ENCODE data around the gene SEMA6A. TPM values are rescaled to one million over a fixed set of nuclear protein-coding genes. Genes with fewer than 3 reads are reported as not detected.

Gene SEMA6A
- total RNA-seq, 1 experiment from 2014 or later: 406 TPM

DNA sequence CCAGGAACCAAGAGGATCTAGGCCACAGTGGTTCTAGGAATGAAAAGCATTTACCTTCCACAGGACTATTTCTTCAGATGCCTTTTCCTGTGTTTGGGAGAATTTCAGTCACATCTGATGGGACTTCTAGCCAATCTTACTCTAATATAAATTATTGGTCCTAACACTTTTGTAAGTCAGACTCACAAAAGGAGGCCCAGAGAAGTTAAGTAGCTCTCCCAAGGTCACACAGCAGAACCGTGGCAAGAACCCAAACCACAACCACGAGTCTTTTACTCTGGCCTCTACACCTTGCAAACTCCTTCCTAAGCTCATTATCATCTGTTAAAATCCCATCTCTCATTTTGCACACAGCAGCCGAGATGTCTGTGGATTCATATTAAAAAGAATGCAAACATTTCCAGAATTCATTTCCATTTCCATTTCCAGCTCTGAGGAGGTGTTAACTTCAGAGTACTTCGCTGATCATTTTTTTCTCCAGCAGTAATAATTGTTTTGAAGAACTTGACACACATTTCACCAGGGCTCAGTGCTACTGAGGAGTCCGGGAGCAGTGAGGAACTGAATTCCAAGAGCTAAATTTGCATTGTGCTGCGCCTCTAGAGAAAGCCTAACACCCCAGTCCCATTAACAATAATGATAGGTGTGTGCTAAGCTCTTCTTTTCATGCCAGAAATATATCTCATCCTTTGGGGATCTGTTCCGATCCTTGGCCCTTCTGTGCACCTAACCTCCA is 168.1 kb downstream of the SEMA6A start (continued):
- TF ChIP-seq, protein P1, sequence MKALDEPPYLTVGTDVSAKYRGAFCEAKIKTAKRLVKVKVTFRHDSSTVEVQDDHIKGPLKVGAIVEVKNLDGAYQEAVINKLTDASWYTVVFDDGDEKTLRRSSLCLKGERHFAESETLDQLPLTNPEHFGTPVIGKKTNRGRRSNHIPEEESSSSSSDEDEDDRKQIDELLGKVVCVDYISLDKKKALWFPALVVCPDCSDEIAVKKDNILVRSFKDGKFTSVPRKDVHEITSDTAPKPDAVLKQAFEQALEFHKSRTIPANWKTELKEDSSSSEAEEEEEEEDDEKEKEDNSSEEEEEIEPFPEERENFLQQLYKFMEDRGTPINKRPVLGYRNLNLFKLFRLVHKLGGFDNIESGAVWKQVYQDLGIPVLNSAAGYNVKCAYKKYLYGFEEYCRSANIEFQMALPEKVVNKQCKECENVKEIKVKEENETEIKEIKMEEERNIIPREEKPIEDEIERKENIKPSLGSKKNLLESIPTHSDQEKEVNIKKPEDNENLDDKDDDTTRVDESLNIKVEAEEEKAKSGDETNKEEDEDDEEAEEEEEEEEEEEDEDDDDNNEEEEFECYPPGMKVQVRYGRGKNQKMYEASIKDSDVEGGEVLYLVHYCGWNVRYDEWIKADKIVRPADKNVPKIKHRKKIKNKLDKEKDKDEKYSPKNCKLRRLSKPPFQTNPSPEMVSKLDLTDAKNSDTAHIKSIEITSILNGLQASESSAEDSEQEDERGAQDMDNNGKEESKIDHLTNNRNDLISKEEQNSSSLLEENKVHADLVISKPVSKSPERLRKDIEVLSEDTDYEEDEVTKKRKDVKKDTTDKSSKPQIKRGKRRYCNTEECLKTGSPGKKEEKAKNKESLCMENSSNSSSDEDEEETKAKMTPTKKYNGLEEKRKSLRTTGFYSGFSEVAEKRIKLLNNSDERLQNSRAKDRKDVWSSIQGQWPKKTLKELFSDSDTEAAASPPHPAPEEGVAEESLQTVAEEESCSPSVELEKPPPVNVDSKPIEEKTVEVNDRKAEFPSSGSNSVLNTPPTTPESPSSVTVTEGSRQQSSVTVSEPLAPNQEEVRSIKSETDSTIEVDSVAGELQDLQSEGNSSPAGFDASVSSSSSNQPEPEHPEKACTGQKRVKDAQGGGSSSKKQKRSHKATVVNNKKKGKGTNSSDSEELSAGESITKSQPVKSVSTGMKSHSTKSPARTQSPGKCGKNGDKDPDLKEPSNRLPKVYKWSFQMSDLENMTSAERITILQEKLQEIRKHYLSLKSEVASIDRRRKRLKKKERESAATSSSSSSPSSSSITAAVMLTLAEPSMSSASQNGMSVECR (CRISPR knock-in tag; IDR thresholded peaks at IDR 0.05; ENCODE audit: borderline replicate concordance): no peak
- TF ChIP-seq, protein P2, sequence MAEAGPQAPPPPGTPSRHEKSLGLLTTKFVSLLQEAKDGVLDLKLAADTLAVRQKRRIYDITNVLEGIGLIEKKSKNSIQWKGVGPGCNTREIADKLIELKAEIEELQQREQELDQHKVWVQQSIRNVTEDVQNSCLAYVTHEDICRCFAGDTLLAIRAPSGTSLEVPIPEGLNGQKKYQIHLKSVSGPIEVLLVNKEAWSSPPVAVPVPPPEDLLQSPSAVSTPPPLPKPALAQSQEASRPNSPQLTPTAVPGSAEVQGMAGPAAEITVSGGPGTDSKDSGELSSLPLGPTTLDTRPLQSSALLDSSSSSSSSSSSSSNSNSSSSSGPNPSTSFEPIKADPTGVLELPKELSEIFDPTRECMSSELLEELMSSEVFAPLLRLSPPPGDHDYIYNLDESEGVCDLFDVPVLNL (CRISPR knock-in tag; IDR thresholded peaks at IDR 0.05; ENCODE audit: borderline replicate concordance, low read depth): no peak

DNA sequence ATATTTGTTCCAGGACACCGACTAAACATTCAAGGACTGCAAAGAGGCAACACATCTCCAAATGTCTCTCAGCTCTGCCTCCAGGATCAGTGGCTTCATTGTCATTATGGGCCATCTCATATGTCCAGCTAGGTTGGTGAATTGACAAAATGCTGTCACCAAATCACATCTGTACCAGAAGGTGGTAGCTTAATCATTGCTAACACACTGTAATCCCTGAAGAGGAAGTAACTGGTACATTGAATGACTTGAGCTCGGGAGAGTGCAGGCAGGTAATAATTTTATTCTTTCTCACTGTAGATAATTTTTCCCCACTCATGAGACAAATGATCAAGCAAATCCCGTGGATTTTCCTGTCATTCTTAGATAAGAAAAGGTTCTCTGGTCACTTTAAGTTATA is 169.8 kb downstream of the SEMA6A start:
- ATAC-seq: no peak
- TF ChIP-seq FOXJ3 (CRISPR knock-in tag; IDR thresholded peaks at IDR 0.05; ENCODE audit: borderline replicate concordance): no peak
- no peak for TF ChIP-seq RELA (CRISPR knock-in tag; IDR thresholded peaks at IDR 0.05; ENCODE audit: borderline replicate concordance)
- no peak for TF ChIP-seq RORB (CRISPR knock-in tag; IDR thresholded peaks at IDR 0.05)
- TF ChIP-seq, protein P3, sequence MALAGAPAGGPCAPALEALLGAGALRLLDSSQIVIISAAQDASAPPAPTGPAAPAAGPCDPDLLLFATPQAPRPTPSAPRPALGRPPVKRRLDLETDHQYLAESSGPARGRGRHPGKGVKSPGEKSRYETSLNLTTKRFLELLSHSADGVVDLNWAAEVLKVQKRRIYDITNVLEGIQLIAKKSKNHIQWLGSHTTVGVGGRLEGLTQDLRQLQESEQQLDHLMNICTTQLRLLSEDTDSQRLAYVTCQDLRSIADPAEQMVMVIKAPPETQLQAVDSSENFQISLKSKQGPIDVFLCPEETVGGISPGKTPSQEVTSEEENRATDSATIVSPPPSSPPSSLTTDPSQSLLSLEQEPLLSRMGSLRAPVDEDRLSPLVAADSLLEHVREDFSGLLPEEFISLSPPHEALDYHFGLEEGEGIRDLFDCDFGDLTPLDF (CRISPR knock-in tag; IDR thresholded peaks at IDR 0.05): no peak
- TF ChIP-seq, protein P4, sequence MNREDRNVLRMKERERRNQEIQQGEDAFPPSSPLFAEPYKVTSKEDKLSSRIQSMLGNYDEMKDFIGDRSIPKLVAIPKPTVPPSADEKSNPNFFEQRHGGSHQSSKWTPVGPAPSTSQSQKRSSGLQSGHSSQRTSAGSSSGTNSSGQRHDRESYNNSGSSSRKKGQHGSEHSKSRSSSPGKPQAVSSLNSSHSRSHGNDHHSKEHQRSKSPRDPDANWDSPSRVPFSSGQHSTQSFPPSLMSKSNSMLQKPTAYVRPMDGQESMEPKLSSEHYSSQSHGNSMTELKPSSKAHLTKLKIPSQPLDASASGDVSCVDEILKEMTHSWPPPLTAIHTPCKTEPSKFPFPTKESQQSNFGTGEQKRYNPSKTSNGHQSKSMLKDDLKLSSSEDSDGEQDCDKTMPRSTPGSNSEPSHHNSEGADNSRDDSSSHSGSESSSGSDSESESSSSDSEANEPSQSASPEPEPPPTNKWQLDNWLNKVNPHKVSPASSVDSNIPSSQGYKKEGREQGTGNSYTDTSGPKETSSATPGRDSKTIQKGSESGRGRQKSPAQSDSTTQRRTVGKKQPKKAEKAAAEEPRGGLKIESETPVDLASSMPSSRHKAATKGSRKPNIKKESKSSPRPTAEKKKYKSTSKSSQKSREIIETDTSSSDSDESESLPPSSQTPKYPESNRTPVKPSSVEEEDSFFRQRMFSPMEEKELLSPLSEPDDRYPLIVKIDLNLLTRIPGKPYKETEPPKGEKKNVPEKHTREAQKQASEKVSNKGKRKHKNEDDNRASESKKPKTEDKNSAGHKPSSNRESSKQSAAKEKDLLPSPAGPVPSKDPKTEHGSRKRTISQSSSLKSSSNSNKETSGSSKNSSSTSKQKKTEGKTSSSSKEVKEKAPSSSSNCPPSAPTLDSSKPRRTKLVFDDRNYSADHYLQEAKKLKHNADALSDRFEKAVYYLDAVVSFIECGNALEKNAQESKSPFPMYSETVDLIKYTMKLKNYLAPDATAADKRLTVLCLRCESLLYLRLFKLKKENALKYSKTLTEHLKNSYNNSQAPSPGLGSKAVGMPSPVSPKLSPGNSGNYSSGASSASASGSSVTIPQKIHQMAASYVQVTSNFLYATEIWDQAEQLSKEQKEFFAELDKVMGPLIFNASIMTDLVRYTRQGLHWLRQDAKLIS (CRISPR knock-in tag; IDR thresholded peaks at IDR 0.05; ENCODE audit: borderline replicate concordance): no peak
- TF ChIP-seq, protein P1 (CRISPR knock-in tag; IDR thresholded peaks at IDR 0.05; ENCODE audit: borderline replicate concordance): no peak
- TF ChIP-seq, protein P5, sequence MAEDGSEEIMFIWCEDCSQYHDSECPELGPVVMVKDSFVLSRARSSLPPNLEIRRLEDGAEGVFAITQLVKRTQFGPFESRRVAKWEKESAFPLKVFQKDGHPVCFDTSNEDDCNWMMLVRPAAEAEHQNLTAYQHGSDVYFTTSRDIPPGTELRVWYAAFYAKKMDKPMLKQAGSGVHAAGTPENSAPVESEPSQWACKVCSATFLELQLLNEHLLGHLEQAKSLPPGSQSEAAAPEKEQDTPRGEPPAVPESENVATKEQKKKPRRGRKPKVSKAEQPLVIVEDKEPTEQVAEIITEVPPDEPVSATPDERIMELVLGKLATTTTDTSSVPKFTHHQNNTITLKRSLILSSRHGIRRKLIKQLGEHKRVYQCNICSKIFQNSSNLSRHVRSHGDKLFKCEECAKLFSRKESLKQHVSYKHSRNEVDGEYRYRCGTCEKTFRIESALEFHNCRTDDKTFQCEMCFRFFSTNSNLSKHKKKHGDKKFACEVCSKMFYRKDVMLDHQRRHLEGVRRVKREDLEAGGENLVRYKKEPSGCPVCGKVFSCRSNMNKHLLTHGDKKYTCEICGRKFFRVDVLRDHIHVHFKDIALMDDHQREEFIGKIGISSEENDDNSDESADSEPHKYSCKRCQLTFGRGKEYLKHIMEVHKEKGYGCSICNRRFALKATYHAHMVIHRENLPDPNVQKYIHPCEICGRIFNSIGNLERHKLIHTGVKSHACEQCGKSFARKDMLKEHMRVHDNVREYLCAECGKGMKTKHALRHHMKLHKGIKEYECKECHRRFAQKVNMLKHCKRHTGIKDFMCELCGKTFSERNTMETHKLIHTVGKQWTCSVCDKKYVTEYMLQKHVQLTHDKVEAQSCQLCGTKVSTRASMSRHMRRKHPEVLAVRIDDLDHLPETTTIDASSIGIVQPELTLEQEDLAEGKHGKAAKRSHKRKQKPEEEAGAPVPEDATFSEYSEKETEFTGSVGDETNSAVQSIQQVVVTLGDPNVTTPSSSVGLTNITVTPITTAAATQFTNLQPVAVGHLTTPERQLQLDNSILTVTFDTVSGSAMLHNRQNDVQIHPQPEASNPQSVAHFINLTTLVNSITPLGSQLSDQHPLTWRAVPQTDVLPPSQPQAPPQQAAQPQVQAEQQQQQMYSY (CRISPR knock-in tag; IDR thresholded peaks at IDR 0.05): no peak
- TF ChIP-seq GRHL2 (CRISPR knock-in tag; IDR thresholded peaks at IDR 0.05; ENCODE audit: insufficient replicate concordance, severe bottlenecking): no peak
- no peak for TF ChIP-seq CREB1 (CRISPR knock-in tag; IDR thresholded peaks at IDR 0.05)
- no peak for TF ChIP-seq ZNF138 (CRISPR knock-in tag; conservative IDR thresholded peaks at IDR 0.05)
- TF ChIP-seq, protein P6, sequence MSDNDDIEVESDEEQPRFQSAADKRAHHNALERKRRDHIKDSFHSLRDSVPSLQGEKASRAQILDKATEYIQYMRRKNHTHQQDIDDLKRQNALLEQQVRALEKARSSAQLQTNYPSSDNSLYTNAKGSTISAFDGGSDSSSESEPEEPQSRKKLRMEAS (CRISPR knock-in tag; IDR thresholded peaks at IDR 0.05): no peak
- no peak for TF ChIP-seq TCF7 (CRISPR knock-in tag; IDR thresholded peaks at IDR 0.05; ENCODE audit: low read depth)
- no peak for TF ChIP-seq NR3C1 (CRISPR knock-in tag; conservative IDR thresholded peaks at IDR 0.05; ENCODE audit: low read depth)

More for the DNA sequence above, 169.8 kb downstream of the SEMA6A start:
- Mint-ChIP-seq H3K9me3 (no peaks in the 10 kb centered on the region), H3K36me3 (no peaks in the 10 kb centered on the region), H3K4me3 (no peak overlapping the region), H3K27ac (no peak overlapping the region), H3K27me3 (ENCODE audit: low read depth) (no peaks in the 10 kb centered on the region), H3K4me1 (peaks cover 8% of the 10 kb centered on the region; the same call in 1 of the 2 replicates)
- no peak for DNase-seq (ENCODE audit: low spot score)
- ChIA-PET CTCF (interaction anchor here (1.6 kb wide), 1 partner anchor 31 kb away, joined by 3 read pairs; no protein-coding TSS in a partner anchor), POLR2A (no interaction called here)
